SK-N-SH (cell line): ENCODE results near the gene IL1R2. TPM values are rescaled to one million over a fixed set of nuclear protein-coding genes. Genes with fewer than 3 reads are reported as not detected.

Experiments used
- CTCF ChIA-PET: fragments of 300-600, 350-600 bp; formaldehyde crosslinking; extraction: SDS; loops from one replicate; lab custom pipeline; 2021; lab: Yijun Ruan, JAX
- POLR2A ChIA-PET: fragments of 350-600 bp; sonication (Branson Sonifier 250); formaldehyde crosslinking; extraction: SDS; loops from one replicate; lab custom pipeline; 2020; ENCODE audit warnings: antibody characterized with exemption, inconsistent platforms; lab: Yijun Ruan, JAX
- DNase-seq: peaks from one replicate; pipeline ENCODE4 v3.0.0; 2012
- H2AFZ ChIP-seq: fragments of 200-600 bp; sonication (generic); 2 replicates; pipeline ENCODE4 v1.8.1; 2016; ENCODE audit warnings: antibody characterized with exemption, mild to moderate bottlenecking, low read depth
- H3F3A ChIP-seq: fragments of 200-600 bp; sonication (generic); replicated peaks from 2 replicates; pipeline ENCODE3; 2016; ENCODE audit warnings: antibody characterized with exemption, mild to moderate bottlenecking; ENCODE audit not compliant: insufficient read depth
- H3K27ac ChIP-seq, 2 experiments: fragments of 200-500 bp in 1 of 2; fragments of 200-600 bp in 1 of 2; sonication (Bioruptor generic) in 1 of 2; sonication (generic), shearing (Covaris generic) in 1 of 2; 2 replicates each; pipeline versions ENCODE4 v1.5.1 to v1.6.1; 2014 to 2016; ENCODE audit warnings: low read depth in 2 of 2, inconsistent platforms in 1 of 2, low read length in 1 of 2, mild to moderate bottlenecking in 1 of 2, mixed read lengths in 1 of 2
- H3K27me3 ChIP-seq: fragments of 200-600 bp; sonication (generic), shearing (Covaris generic); 2 replicates; pipeline ENCODE4 v1.6.1; 2016; ENCODE audit warnings: mixed run types; ENCODE audit not compliant: insufficient read depth
- H3K36me3 ChIP-seq, 2 experiments: fragments of 200-500 bp in 1 of 2; fragments of 200-600 bp in 1 of 2; sonication (Bioruptor generic) in 1 of 2; sonication (generic) in 1 of 2; replicated peaks in 1 of 2; 2 replicates each; pipeline versions ENCODE3 to v1.5.1; 2014 to 2016; ENCODE audit warnings: low read length in 1 of 2, mild to moderate bottlenecking in 1 of 2; ENCODE audit not compliant: insufficient read depth in 2 of 2, control insufficient read depth in 1 of 2
- H3K4me1 ChIP-seq, 2 experiments: fragments of 200-500 bp in 1 of 2; fragments of 200-600 bp in 1 of 2; sonication (Bioruptor generic) in 1 of 2; sonication (generic), shearing (Covaris generic) in 1 of 2; 2 replicates each; pipeline versions ENCODE4 v1.5.1 to v1.6.1; 2014 to 2016; ENCODE audit warnings: low read depth in 1 of 2, low read length in 1 of 2, mixed run types in 1 of 2; ENCODE audit not compliant: insufficient read depth in 2 of 2, control insufficient read depth in 1 of 2
- H3K4me2 ChIP-seq: fragments of 200-600 bp; sonication (generic), shearing (Covaris generic); 2 replicates; pipeline ENCODE4 v1.6.1; 2017; ENCODE audit warnings: mixed run types
- H3K4me3 ChIP-seq, 2 experiments: fragments of 200-500 bp in 1 of 2; fragments of 200-600 bp in 1 of 2; sonication (Bioruptor generic) in 1 of 2; sonication (generic), shearing (Covaris generic) in 1 of 2; 2 replicates each; pipeline versions ENCODE4 v1.5.1 to v1.8.1; 2014 to 2016; ENCODE audit warnings: low read depth in 2 of 2, inconsistent platforms in 1 of 2, low read length in 1 of 2, mild to moderate bottlenecking in 1 of 2, mixed read lengths in 1 of 2, moderate library complexity in 1 of 2
- H3K79me2 ChIP-seq: fragments of 200-600 bp; sonication (generic); 2 replicates; pipeline ENCODE4 v1.8.1; 2017; ENCODE audit warnings: mild to moderate bottlenecking; ENCODE audit not compliant: insufficient read depth
- H3K9ac ChIP-seq: fragments of 200-600 bp; sonication (generic); 2 replicates; pipeline ENCODE4 v1.6.1; 2017; ENCODE audit warnings: mixed run types
- H3K9me2 ChIP-seq: fragments of 200-600 bp; sonication (generic); 2 replicates; pipeline ENCODE4 v1.6.1; 2017; ENCODE audit warnings: mixed run types
- H3K9me3 ChIP-seq: fragments of 200-600 bp; sonication (generic); 2 replicates; pipeline ENCODE4 v1.6.1; 2017; ENCODE audit warnings: mixed run types, mild to moderate bottlenecking, moderate library complexity
- H4K20me1 ChIP-seq: fragments of 200-600 bp; sonication (generic); 2 replicates; pipeline ENCODE4 v1.6.1; 2017; ENCODE audit warnings: mild to moderate bottlenecking, mixed run types; ENCODE audit not compliant: insufficient read depth
- CHD2 ChIP-seq: fragments of 150-350 bp; IDR thresholded peaks from 2 replicates; pipeline ENCODE4 v1.6.1; 2018; ENCODE audit warnings: low read length; ENCODE audit not compliant: partially characterized antibody
- EZH2phosphoT487 ChIP-seq: fragments of 200-600 bp; sonication (generic); IDR thresholded peaks from 2 replicates; pipeline ENCODE4 v1.6.1; 2017; ENCODE audit warnings: low read depth, mixed run types, mild to moderate bottlenecking, antibody characterized with exemption, moderate library complexity, borderline replicate concordance
- FOSL2 ChIP-seq: IDR thresholded peaks from 2 replicates; pipeline ENCODE4 v1.4.0; 2012; ENCODE audit warnings: low read depth, mild to moderate bottlenecking, moderate library complexity, borderline replicate concordance
- FOXJ3 ChIP-seq: sonication (generic); formaldehyde crosslinking; IDR thresholded peaks from 2 replicates; pipeline ENCODE4 v1.5.1; 2020; ENCODE audit warnings: mild to moderate bottlenecking, missing genetic modification reagents
- FOXM1 ChIP-seq: IDR thresholded peaks from 2 replicates; pipeline ENCODE4 v1.4.0; 2012; ENCODE audit warnings: low read depth, mild to moderate bottlenecking
- GATA2 ChIP-seq: sonication (generic); formaldehyde crosslinking; IDR thresholded peaks from 2 replicates; pipeline ENCODE4 v1.5.0; 2020; ENCODE audit warnings: mild to moderate bottlenecking, missing genetic modification reagents
- JUND ChIP-seq: IDR thresholded peaks from 2 replicates; pipeline ENCODE4 v1.4.0; 2012
- MAX ChIP-seq: IDR thresholded peaks from 2 replicates; pipeline ENCODE4 v1.4.0; 2012; ENCODE audit warnings: low read depth
- NFIC ChIP-seq: IDR thresholded peaks from 2 replicates; pipeline ENCODE4 v1.4.0; 2012; ENCODE audit warnings: borderline replicate concordance
- PBX3 ChIP-seq: IDR thresholded peaks from 2 replicates; pipeline ENCODE4; 2012
- POLR2AphosphoS5 ChIP-seq: IDR thresholded peaks from 2 replicates; pipeline ENCODE4 v1.6.1; 2012; ENCODE audit warnings: low read depth, low read length
- TAF1 ChIP-seq: IDR thresholded peaks from 2 replicates; pipeline ENCODE4 v1.6.1; 2012; ENCODE audit warnings: low read depth, mild to moderate bottlenecking, low read length, moderate library complexity, borderline replicate concordance
- TCF12 ChIP-seq: IDR thresholded peaks from 2 replicates; pipeline ENCODE4 v1.4.0; 2012
- TEAD4 ChIP-seq: IDR thresholded peaks from 2 replicates; pipeline ENCODE4 v1.4.0; 2012; ENCODE audit warnings: mild to moderate bottlenecking, borderline replicate concordance; ENCODE audit not compliant: insufficient read depth
- USF2 ChIP-seq: fragments of 150-350 bp; IDR thresholded peaks from 2 replicates; pipeline ENCODE4 v1.6.1; 2017; ENCODE audit warnings: antibody characterized with exemption, low read length, low read depth, borderline replicate concordance
- YY1 ChIP-seq: IDR thresholded peaks from 2 replicates; pipeline ENCODE4 v1.4.0; 2012; ENCODE audit warnings: low read depth, mild to moderate bottlenecking
- WGBS: methylation state at CpG from one replicate; pipeline ENCODE4 v1.1.6; 2017; ENCODE audit warnings: low lambda C conversion rate; 5-methylcytosine and 5-hydroxymethylcytosine counted together
- polyA plus RNA-seq, 3 experiments: library from polyadenylated mRNA; depleted of rRNA; stranded (reverse); fragments of >200 nt; gene quantifications; 2 replicates each; pipeline ENCODE4 v1.2.3, GENCODE V29; 2012

The IL1R2 gene
- polyA plus RNA-seq, 1 of the 3 experiments (the other 2 are of a cell fraction): 0.16 TPM

GRCh38 chr2:102000012-102000411 is 8.3 kb downstream of the IL1R2 start:
- POLR2A ChIA-PET: no interaction called here
- no peak overlapping the region for H3K9ac ChIP-seq
- no peaks in the 10 kb centered on the region for H3K79me2 ChIP-seq
- no peaks in the 10 kb centered on the region; a peak in 1 of 4 replicates for H3K4me1 ChIP-seq
- H3K4me2 ChIP-seq: no peak overlapping the region
- TF ChIP-seq JUND: no peak
- TF ChIP-seq, all 33 proteins: peak for 0
- no peak for DNase-seq
- H4K20me1 ChIP-seq: no peaks in the 10 kb centered on the region
- no peaks in the 10 kb centered on the region for H3F3A ChIP-seq
- 41% methylated on average over 6 of the region's 6 CpGs for WGBS
- no peaks in the 10 kb centered on the region for H3K36me3 ChIP-seq
- CTCF ChIA-PET: interaction anchor here (0.8 to 3.4 kb wide), 5 partner anchors 15 to 251 kb away, joined by 3 to 17 read pairs (median 5); no protein-coding TSS in a partner anchor
- H3K27ac ChIP-seq: no peak overlapping the region
- peaks cover 34% of the 10 kb centered on the region; the same call in 1 of the 2 replicates for H3K27me3 ChIP-seq
- no peak overlapping the region for H3K4me3 ChIP-seq
- H3K9me3 ChIP-seq: no peaks in the 10 kb centered on the region
- no peaks in the 10 kb centered on the region for H3K9me2 ChIP-seq
- no peak overlapping the region for H2AFZ ChIP-seq

GRCh38 chr2:102000813-102001766 is 9.3 kb downstream of the IL1R2 start:
- H3F3A ChIP-seq: no peaks in the 10 kb centered on the region
- H3K4me3 ChIP-seq: no peak overlapping the region
- no peaks in the 10 kb centered on the region for H3K4me1 ChIP-seq
- H4K20me1 ChIP-seq: no peaks in the 10 kb centered on the region
- no peak overlapping the region for H3K9ac ChIP-seq
- ChIA-PET CTCF (interaction anchor here (0.6 to 2.9 kb wide), 7 partner anchors 14 to 250 kb away, joined by 3 to 17 read pairs (median 4); no protein-coding TSS in a partner anchor), POLR2A (no interaction called here)
- no peak overlapping the region for H3K4me2 ChIP-seq
- no peaks in the 10 kb centered on the region for H3K9me2 ChIP-seq
- no peaks in the 10 kb centered on the region for H3K9me3 ChIP-seq
- H3K27ac ChIP-seq: no peak overlapping the region
- TF ChIP-seq FOSL2 (no peak), NFIC (no peak), PBX3 (no peak), EZH2phosphoT487 (no peak), CHD2 (no peak), TEAD4 (no peak), TAF1 (no peak), TCF12 (no peak), FOXJ3 (no peak), USF2 (no peak), FOXM1 (no peak), POLR2AphosphoS5 (no peak), YY1 (no peak), MAX (no peak), GATA2 (no peak)
- TF ChIP-seq, all 33 proteins: peak for 0
- DNase-seq: no peak
- WGBS: 63% methylated on average over 5 of the region's 7 CpGs
- Histone ChIP-seq H3K79me2 (no peaks in the 10 kb centered on the region), H3K36me3 (no peaks in the 10 kb centered on the region), H2AFZ (no peak overlapping the region), H3K27me3 (peaks cover 25% of the 10 kb centered on the region; the same call in 1 of the 2 replicates)
